Measurements from ENCODE around the gene GP1BA.
A peak's percentile ranks its signal among the peaks of the same experiment; 100 is the strongest.

GP1BA gene

GRCh38 chr17:4948166-4948930 lies 16.3 kb downstream of the GP1BA start, which contains the start of gene PFN1:
Gene PFN1 (minus strand): TSS chr17:4948530. CDS start chr17:4948394, 136 bp downstream.
- H3K36me3 ChIP-seq (ENCODE audit: control insufficient read depth in 1 of 2, insufficient read depth in 2 of 2, low read length in 2 of 2) = peaks cover 25 to 29% of the 10 kb centered on the region in 2 donors
- no peaks in the 10 kb centered on the region for H3K9me3 ChIP-seq (ENCODE audit: control insufficient read depth in 1 of 2, low read length in 2 of 2)
- H3K4me3 ChIP-seq (ENCODE audit: low read depth in 1 of 2, low read length in 2 of 2) = peak within 1 kb of the TSS; percentile 92 to 97
- peaks cover 32 to 51% of the 10 kb centered on the region in 2 donors for H3K4me1 ChIP-seq (ENCODE audit: control insufficient read depth in 1 of 2, insufficient read depth in 2 of 2, low read length in 2 of 2)
- no peaks in the 10 kb centered on the region for H3K27me3 ChIP-seq (ENCODE audit: low read depth, low read length)
- H3K27ac ChIP-seq (ENCODE audit: low read length) = peak within 1 kb of the TSS; percentile 92

GRCh38 chr17:4948931-4949320 lies 16.8 kb downstream of the GP1BA start:
- Histone ChIP-seq H3K27me3 (ENCODE audit: low read depth, low read length) (no peaks in the 10 kb centered on the region), H3K9me3 (ENCODE audit: control insufficient read depth in 1 of 2, low read length in 2 of 2) (no peaks in the 10 kb centered on the region), H3K36me3 (ENCODE audit: control insufficient read depth in 1 of 2, insufficient read depth in 2 of 2, low read length in 2 of 2) (peaks cover 22 to 25% of the 10 kb centered on the region in 2 donors), H3K27ac (ENCODE audit: low read length) (peak overlapping the region; percentile 92), H3K4me1 (ENCODE audit: control insufficient read depth in 1 of 2, insufficient read depth in 2 of 2, low read length in 2 of 2) (peaks cover 32 to 46% of the 10 kb centered on the region in 2 donors), H3K4me3 (ENCODE audit: low read depth in 1 of 2, low read length in 2 of 2) (peak overlapping the region; percentile 92 to 97)

- no peaks in the 10 kb centered on the region for H3K27me3 ChIP-seq (ENCODE audit: low read depth, low read length)
- H3K9me3 ChIP-seq (ENCODE audit: control insufficient read depth in 1 of 2, low read length in 2 of 2) = no peaks in the 10 kb centered on the region
- peaks cover 28 to 40% of the 10 kb centered on the region in 2 donors for H3K4me1 ChIP-seq (ENCODE audit: control insufficient read depth in 1 of 2, insufficient read depth in 2 of 2, low read length in 2 of 2)
- H3K27ac ChIP-seq (ENCODE audit: low read length) = peak overlapping the region; percentile 92
- peaks cover 18 to 22% of the 10 kb centered on the region in 2 donors for H3K36me3 ChIP-seq (ENCODE audit: control insufficient read depth in 1 of 2, insufficient read depth in 2 of 2, low read length in 2 of 2)
- H3K4me3 ChIP-seq (ENCODE audit: low read depth in 1 of 2, low read length in 2 of 2) = peak overlapping the region; percentile 67 to 97
These were observed 17.4 kb downstream of the GP1BA start for GRCh38 chr17:4949321-4950074.

GRCh38 chr17:4950075-4950745 lies 18.1 kb downstream of the GP1BA start:
- Histone ChIP-seq H3K36me3 (ENCODE audit: control insufficient read depth in 1 of 2, insufficient read depth in 2 of 2, low read length in 2 of 2) (peaks cover 11 to 15% of the 10 kb centered on the region in 2 donors), H3K4me1 (ENCODE audit: control insufficient read depth in 1 of 2, insufficient read depth in 2 of 2, low read length in 2 of 2) (peaks cover 21 to 33% of the 10 kb centered on the region in 2 donors), H3K27ac (ENCODE audit: low read length) (peak overlapping the region; percentile 79), H3K9me3 (ENCODE audit: control insufficient read depth in 1 of 2, low read length in 2 of 2) (no peaks in the 10 kb centered on the region), H3K27me3 (ENCODE audit: low read depth, low read length) (no peaks in the 10 kb centered on the region), H3K4me3 (ENCODE audit: low read depth in 1 of 2, low read length in 2 of 2) (peak overlapping the region; percentile 44 to 97)

GRCh38 chr17:4950746-4951204 lies 18.7 kb downstream of the GP1BA start, which contains the start of gene ENO3:
Gene ENO3 (plus strand): TSS chr17:4951119. CDS start chr17:4951830, 711 bp downstream.
- H3K9me3 ChIP-seq (ENCODE audit: control insufficient read depth in 1 of 2, low read length in 2 of 2) = no peaks in the 10 kb centered on the region
- no peaks in the 10 kb centered on the region for H3K27me3 ChIP-seq (ENCODE audit: low read depth, low read length)
- peak within 1 kb of the TSS; percentile 79 for H3K27ac ChIP-seq (ENCODE audit: low read length)
- peaks cover 5 to 10% of the 10 kb centered on the region in 2 donors for H3K36me3 ChIP-seq (ENCODE audit: control insufficient read depth in 1 of 2, insufficient read depth in 2 of 2, low read length in 2 of 2)
- peak within 1 kb of the TSS; percentile 44 to 97 for H3K4me3 ChIP-seq (ENCODE audit: low read depth in 1 of 2, low read length in 2 of 2)
- peaks cover 16 to 28% of the 10 kb centered on the region in 2 donors for H3K4me1 ChIP-seq (ENCODE audit: control insufficient read depth in 1 of 2, insufficient read depth in 2 of 2, low read length in 2 of 2)

GRCh38 chr17:4951486-4951885 lies 19.4 kb downstream of the GP1BA start:
- Histone ChIP-seq H3K27ac (ENCODE audit: low read length) (no peak overlapping the region), H3K4me1 (ENCODE audit: control insufficient read depth in 1 of 2, insufficient read depth in 2 of 2, low read length in 2 of 2) (peaks cover 11 to 21% of the 10 kb centered on the region in 2 donors)

GRCh38 chr17:4953451-4953961 lies 21.4 kb downstream of the GP1BA start:
- Histone ChIP-seq H3K4me3 (ENCODE audit: low read depth in 1 of 2, low read length in 2 of 2) (no peak overlapping the region), H3K4me1 (ENCODE audit: control insufficient read depth in 1 of 2, insufficient read depth in 2 of 2, low read length in 2 of 2) (peaks cover 11 to 15% of the 10 kb centered on the region in 2 donors), H3K9me3 (ENCODE audit: control insufficient read depth in 1 of 2, low read length in 2 of 2) (no peaks in the 10 kb centered on the region), H3K27ac (ENCODE audit: low read length) (no peak overlapping the region), H3K27me3 (ENCODE audit: low read depth, low read length) (no peaks in the 10 kb centered on the region), H3K36me3 (ENCODE audit: control insufficient read depth in 1 of 2, insufficient read depth in 2 of 2, low read length in 2 of 2) (peaks cover 0 to 6% of the 10 kb centered on the region in 2 donors)

More at GRCh38 chr17:4951486-4951885, 19.4 kb downstream of the GP1BA start:
- Histone ChIP-seq H3K36me3 (ENCODE audit: control insufficient read depth in 1 of 2, insufficient read depth in 2 of 2, low read length in 2 of 2) (peaks cover under 1 to 5% of the 10 kb centered on the region in 2 donors), H3K9me3 (ENCODE audit: control insufficient read depth in 1 of 2, low read length in 2 of 2) (no peaks in the 10 kb centered on the region), H3K27me3 (ENCODE audit: low read depth, low read length) (no peaks in the 10 kb centered on the region), H3K4me3 (ENCODE audit: low read depth in 1 of 2, low read length in 2 of 2) (no peak overlapping the region)

GRCh38 chr17:4955091-4955490 lies 23.0 kb downstream of the GP1BA start:
- H3K9me3 ChIP-seq (ENCODE audit: control insufficient read depth in 1 of 2, low read length in 2 of 2) = no peaks in the 10 kb centered on the region
- H3K27me3 ChIP-seq (ENCODE audit: low read depth, low read length) = no peaks in the 10 kb centered on the region
- no peak overlapping the region for H3K4me3 ChIP-seq (ENCODE audit: low read depth in 1 of 2, low read length in 2 of 2)
- H3K4me1 ChIP-seq (ENCODE audit: control insufficient read depth in 1 of 2, insufficient read depth in 2 of 2, low read length in 2 of 2) = peaks cover 11 to 14% of the 10 kb centered on the region in 2 donors
- H3K27ac ChIP-seq (ENCODE audit: low read length) = no peak overlapping the region
- H3K36me3 ChIP-seq (ENCODE audit: control insufficient read depth in 1 of 2, insufficient read depth in 2 of 2, low read length in 2 of 2) = peaks cover 4 to 20% of the 10 kb centered on the region in 2 donors

GRCh38 chr17:4956493-4957061 lies 24.5 kb downstream of the GP1BA start:
- no peak overlapping the region for H3K27ac ChIP-seq (ENCODE audit: low read length)

GRCh38 chr17:4958102-4958501 lies 26.0 kb downstream of the GP1BA start:
- H3K27me3 ChIP-seq (ENCODE audit: low read depth, low read length) = no peaks in the 10 kb centered on the region
- no peaks in the 10 kb centered on the region for H3K9me3 ChIP-seq (ENCODE audit: control insufficient read depth in 1 of 2, low read length in 2 of 2)
- peaks cover 13 to 29% of the 10 kb centered on the region in 2 donors for H3K36me3 ChIP-seq (ENCODE audit: control insufficient read depth in 1 of 2, insufficient read depth in 2 of 2, low read length in 2 of 2)
- H3K4me1 ChIP-seq (ENCODE audit: control insufficient read depth in 1 of 2, insufficient read depth in 2 of 2, low read length in 2 of 2) = no peaks in the 10 kb centered on the region
- no peak overlapping the region for H3K4me3 ChIP-seq (ENCODE audit: low read depth in 1 of 2, low read length in 2 of 2)
- H3K27ac ChIP-seq (ENCODE audit: low read length) = no peak overlapping the region

More at GRCh38 chr17:4956493-4957061, 24.5 kb downstream of the GP1BA start:
- Histone ChIP-seq H3K27me3 (ENCODE audit: low read depth, low read length) (no peaks in the 10 kb centered on the region), H3K4me3 (ENCODE audit: low read depth in 1 of 2, low read length in 2 of 2) (no peak overlapping the region), H3K36me3 (ENCODE audit: control insufficient read depth in 1 of 2, insufficient read depth in 2 of 2, low read length in 2 of 2) (peaks cover 13 to 29% of the 10 kb centered on the region in 2 donors), H3K9me3 (ENCODE audit: control insufficient read depth in 1 of 2, low read length in 2 of 2) (no peaks in the 10 kb centered on the region), H3K4me1 (ENCODE audit: control insufficient read depth in 1 of 2, insufficient read depth in 2 of 2, low read length in 2 of 2) (no peaks in the 10 kb centered on the region)

All from muscle layer of duodenum (tissue), 2 donors.